GM18858 (cell line): Measurements from ENCODE around the gene FGF11.

Experiments used
- ATAC-seq: cut with Tn5 transposase; IDR thresholded peaks from one replicate; pipeline ENCODE4 v1.9.1; 2021; ENCODE audit not compliant: unreplicated experiment

FGF11 gene

GRCh38 chr17:7439462-7440112, at the start of gene FGF11:
TSS of gene FGF11 (plus strand) at chr17:7439512. CDS start at chr17:7439621, 109 bp downstream.
- ATAC-seq = no peak

- ATAC-seq = no peak
Measured at GRCh38 chr17:7389924-7390910, 49.1 kb upstream of the FGF11 start.

- no peak for ATAC-seq
Measured at GRCh38 chr17:7391307-7391706, 48.0 kb upstream of the FGF11 start.

- no peak for ATAC-seq
Measured at GRCh38 chr17:7392696-7393612, 46.4 kb upstream of the FGF11 start.

- peak; percentile 14 for ATAC-seq
Measured at GRCh38 chr17:7393613-7394451, 45.5 kb upstream of the FGF11 start.

- peak; percentile 46 for ATAC-seq
Measured at GRCh38 chr17:7394452-7395191, 44.7 kb upstream of the FGF11 start, which contains the start of gene PLSCR3. TSS of gene PLSCR3 (minus strand) at chr17:7394525. CDS start at chr17:7394110, 415 bp downstream.

GRCh38 chr17:7396147-7396546, 43.2 kb upstream of the FGF11 start:
- ATAC-seq = no peak

- no peak for ATAC-seq
Measured at GRCh38 chr17:7398612-7399011, 40.7 kb upstream of the FGF11 start.

GRCh38 chr17:7403043-7403726, 36.1 kb upstream of the FGF11 start:
- ATAC-seq = no peak

GRCh38 chr17:7403727-7403976, 35.7 kb upstream of the FGF11 start:
- ATAC-seq = no peak

GRCh38 chr17:7403977-7404736, 35.2 kb upstream of the FGF11 start, which contains the start of gene TMEM256:
TSS of gene TMEM256 (minus strand) at chr17:7404097. CDS start at chr17:7404084, 13 bp downstream.
- ATAC-seq = peak; percentile 79

GRCh38 chr17:7404737-7405349, 34.5 kb upstream of the FGF11 start:
- ATAC-seq = no peak

GRCh38 chr17:7405350-7406234, 33.7 kb upstream of the FGF11 start:
- no peak for ATAC-seq

GRCh38 chr17:7406235-7406825, 33.0 kb upstream of the FGF11 start:
- ATAC-seq = no peak

- no peak for ATAC-seq
Measured at GRCh38 chr17:7407082-7407481, 32.2 kb upstream of the FGF11 start.

- no peak for ATAC-seq
Measured at GRCh38 chr17:7407485-7408251, 31.6 kb upstream of the FGF11 start, which contains the start of gene NLGN2. TSS of gene NLGN2 (plus strand) at chr17:7407845. CDS start at chr17:7408256, 411 bp downstream.
